Sigmoid colon (tissue), 4 donors: Measurements from ENCODE around the gene MYO1H.

ENCODE experiments used
- CTCF ChIP-seq, 4 experiments: fragments of 450-650 bp in 3 of 4; fragments of 200-600 bp in 1 of 4; IDR thresholded peaks; one replicate each; pipeline ENCODE4 v1.5.1; 2016 to 2019; ENCODE audit warnings: antibody characterized with exemption in 4 of 4, mild to moderate bottlenecking in 3 of 4, moderate library complexity in 2 of 4
- POLR2AphosphoS5 ChIP-seq, 4 donors: sonication (generic); formaldehyde crosslinking; IDR thresholded peaks; one replicate each; pipeline ENCODE4 v1.6.1; 2017; ENCODE audit warnings: antibody characterized with exemption in 4 of 4

GRCh38 chr12:109476807-109477184, 129.1 kb downstream of the MYO1H start:
- TF ChIP-seq POLR2AphosphoS5 (IDR thresholded peaks at IDR 0.05): no peak
- no peak for TF ChIP-seq CTCF (IDR thresholded peaks at IDR 0.05)
